GM21529 (cell line): ENCODE results near the gene ATPAF1.

Experiments
- ATAC-seq: cut with Tn5 transposase; IDR thresholded peaks from one replicate; pipeline ENCODE4 v1.9.1; 2021; ENCODE audit not compliant: unreplicated experiment

ATPAF1 gene

DNA sequence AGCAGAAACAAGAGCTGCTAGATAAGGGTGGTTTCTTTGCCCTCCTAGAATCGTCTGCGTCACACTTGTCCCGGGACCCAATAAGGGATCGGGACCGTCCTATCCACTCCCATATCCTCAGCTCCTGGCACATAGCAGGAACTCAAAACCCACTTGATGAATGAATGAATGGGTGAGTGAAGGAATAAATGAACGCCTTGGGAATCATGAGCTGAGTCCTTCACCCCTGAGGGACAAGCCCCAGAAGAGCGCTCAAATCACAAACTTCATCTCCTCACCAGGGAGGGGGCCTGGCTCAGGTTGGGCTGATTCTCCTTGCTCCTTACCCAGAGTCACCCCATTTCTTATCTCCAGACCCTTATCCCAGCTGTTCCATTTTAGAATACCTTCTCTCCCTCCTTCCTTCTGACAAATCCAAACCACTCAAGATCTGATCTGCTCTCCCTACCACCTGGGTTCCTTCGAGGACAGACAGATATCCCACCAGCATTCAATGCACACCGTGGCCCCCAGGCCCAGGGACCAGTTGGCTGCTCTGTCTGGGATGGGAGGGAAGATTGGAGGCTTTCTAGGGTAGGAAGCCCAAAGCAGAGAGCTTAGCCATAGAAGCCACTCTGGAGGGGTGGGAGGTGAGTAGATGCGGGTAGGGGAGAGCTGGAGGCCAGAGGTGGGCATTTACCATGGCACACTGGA lies 50.9 kb downstream of the ATPAF1 start:
- ATAC-seq = no peak

DNA sequence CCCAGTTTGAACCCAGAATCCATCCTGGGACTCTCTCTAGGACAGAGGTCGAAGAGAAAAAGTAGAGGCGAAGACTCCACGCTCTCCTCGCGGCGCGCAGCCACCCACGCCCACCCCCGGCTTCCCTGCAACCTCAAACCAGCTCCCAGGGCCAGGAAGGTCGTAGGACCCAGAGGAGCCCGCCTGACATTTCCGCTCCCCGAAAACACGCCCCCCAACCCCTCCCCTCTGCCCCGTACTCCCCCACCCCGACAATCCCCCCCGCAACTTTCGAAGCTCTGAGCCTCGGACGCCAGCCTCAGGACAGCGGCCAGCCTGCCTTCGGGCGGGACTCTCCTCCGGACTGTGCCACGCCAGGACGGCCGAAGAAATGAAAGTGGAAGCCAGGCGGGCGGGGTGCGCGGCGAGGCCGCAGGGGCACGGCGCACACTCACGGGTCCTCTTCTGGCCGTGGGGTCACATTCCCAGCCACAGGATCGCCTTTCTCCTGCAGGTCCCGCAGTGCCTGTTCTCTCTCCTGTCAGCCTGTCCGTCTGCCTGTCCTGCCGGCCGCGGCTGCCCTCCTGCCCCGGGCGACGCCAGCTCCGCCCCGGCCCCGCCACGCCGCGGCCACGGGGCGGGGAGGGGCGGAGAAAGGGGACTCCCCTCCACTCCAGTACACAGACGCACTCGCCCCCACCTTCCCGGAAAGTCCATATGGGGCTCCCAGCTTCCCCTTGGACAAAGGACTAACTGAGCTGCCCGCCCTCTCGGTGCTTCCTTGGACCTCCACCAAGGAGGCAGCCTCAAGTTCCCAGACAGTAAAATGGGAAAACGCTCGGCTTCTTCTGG lies 51.7 kb downstream of the ATPAF1 start, which contains the start of gene MOB3C:
Gene MOB3C, minus strand, starts transcription at position 535 of the 831 bp plus-strand sequence. CDS start 3,490 bp downstream, outside the sequence.
- peak; percentile 76 for ATAC-seq

DNA sequence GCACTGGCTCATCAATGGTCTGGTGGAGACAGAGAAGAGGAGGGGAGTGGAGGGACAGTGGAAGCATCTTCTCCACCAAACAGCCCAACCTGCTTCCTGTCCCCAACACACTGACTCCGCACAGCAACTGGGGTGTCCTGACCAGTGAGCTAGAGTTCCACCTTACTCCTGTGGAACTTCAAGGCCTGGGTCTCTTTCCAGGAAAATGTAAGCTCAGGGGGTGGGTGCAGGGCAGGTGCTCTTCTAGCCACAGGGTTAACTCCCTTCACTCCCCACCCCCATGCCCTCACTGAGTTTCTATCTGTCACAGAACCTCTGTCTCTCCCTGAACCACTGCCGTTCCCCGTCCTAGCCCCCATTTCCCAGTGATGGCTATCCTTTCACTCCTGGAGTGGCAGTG lies 52.4 kb downstream of the ATPAF1 start:
- ATAC-seq = no peak

DNA sequence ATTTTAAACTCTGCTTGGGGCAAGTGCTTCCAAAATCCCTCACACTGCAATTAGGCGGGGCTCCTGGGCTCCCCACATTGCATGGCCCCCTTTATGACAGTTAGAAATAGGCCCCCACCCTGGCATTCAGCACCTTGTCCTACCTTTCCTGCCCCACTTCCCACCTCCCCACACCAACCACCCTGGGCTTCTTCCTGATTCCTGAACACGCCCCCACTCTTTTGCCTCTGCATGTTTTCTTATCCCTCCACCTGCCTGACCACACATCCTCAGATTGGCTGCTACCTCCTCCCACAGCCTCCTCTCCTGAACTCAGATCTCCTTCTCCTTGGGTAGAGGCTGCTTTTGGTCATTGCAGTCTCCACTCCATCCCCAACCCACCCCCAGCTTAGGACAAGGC lies 53.1 kb downstream of the ATPAF1 start:
- ATAC-seq = no peak

DNA sequence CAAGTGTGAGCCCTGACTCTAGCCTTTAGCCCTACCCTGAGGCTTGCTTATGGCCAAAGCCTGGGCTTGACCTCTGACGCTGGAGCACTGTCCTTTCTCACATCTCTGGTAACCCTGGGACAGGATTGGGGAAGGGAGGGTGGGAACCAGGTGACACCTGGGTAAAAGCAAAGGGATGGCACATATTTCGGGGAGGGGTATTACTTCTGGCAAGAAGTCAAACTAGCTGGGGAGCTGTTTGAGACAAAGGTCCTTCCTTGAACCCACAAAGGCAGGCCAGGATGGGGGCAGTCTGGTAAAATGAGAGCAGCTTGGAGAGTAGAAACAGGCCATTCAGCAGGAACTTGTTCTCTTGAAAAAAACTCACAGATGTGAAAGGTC lies 53.6 kb downstream of the ATPAF1 start:
- ATAC-seq = no peak

DNA sequence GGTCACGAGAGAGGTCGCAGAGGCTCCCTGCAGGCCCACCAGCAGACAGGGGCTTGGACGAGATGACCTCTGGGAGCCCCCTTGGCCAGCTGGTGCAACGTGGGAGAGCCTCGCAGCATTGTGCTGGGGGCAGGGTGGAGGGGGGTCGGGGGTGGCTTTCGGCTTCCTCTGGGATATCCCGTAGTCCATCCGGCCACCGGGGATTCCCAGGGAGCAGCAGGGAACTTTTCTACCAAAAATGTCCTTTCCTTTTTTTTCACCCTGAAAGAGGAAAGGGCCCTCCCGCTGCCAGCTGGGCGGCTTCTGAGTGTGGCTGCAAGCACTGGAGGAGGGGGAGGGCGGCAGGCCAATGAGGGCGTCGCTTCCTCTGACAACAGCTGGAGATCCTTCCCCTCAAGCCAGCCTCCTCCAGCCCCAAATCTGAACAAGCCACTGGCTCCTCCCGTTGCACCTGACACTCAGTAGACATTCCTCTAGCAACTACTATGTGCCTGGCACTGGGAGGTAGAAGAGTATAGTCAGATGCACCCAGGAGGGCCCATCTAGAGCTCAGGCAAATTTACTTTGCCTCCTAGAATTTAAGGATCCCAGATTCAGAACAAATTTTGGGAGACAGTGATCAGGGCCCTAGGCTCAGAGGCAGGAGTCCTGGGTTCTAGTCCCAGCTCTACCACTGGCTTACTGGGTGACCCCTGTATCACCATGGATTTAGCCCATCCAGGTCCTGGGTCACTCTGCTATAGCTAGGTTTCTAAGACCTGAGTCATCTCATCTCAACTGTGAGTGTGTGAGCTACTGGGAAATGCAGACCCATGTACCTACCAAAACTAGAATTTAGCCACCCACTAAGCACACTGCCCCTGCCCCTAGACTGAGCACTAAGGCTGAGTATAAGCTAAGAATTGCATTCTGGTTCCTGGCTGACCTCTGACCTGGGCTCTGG lies 54.2 kb downstream of the ATPAF1 start:
- peak; percentile 41 for ATAC-seq

DNA sequence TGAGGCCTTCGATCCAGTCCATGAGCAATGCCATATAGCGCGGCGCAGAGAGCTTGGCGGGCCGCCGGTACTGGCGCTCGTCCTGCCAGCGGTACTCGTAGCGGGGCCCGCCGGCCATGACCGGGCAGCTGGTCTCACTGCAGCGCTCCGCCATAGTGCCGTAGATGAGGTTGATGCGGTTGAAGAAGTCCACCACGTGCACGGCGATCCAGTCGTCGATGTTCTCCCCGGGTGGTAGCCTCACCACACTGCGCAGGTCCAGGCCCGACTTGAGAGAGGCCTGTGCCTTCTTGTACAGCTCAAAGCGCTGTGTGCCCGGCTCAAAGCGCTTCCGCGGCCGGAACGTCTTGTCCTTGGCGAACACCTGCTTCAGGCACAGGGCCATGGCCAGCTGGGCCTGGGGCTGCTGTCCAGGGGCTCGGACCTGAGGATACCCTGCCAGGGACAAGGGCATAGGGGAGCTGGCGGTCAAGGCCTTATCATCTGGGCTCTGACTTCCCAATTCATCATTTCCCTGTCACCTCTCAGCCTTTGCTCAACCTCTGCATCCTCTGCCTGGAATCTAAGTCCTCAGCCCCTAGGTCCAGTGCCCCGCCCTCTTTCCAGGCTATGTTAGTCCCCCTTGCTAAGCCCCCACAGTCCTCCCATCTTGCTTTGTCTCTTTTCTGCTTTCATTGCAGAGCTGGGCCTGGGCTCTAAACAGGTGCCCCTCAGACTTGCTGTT lies 55.1 kb downstream of the ATPAF1 start:
- no peak for ATAC-seq

DNA sequence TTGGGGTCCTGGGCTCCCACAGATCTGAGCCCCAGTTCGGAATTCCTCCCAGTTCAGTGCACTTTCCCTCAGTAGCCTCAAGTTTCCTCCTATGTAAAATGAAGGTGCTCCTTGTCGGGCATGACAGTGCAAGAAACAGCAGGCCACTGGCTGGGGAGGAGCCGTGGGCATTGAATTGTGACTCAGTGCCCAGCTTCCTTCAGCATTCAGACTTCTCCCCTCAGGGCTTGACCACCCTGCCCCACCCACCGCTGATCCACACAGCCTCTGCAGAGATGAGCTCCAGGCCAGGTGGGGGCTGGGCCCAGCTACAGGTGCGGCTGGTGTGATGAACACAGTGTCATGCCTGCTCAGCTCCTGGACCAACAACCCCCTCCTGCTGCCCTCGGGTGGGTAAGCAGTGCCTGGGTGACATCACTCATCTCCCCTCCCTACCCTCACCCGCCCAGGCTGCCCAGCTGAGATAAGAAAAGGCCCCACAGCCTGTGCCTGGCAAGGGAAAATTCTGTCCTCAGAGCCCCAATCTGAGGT lies 56.4 kb downstream of the ATPAF1 start:
- no peak for ATAC-seq

DNA sequence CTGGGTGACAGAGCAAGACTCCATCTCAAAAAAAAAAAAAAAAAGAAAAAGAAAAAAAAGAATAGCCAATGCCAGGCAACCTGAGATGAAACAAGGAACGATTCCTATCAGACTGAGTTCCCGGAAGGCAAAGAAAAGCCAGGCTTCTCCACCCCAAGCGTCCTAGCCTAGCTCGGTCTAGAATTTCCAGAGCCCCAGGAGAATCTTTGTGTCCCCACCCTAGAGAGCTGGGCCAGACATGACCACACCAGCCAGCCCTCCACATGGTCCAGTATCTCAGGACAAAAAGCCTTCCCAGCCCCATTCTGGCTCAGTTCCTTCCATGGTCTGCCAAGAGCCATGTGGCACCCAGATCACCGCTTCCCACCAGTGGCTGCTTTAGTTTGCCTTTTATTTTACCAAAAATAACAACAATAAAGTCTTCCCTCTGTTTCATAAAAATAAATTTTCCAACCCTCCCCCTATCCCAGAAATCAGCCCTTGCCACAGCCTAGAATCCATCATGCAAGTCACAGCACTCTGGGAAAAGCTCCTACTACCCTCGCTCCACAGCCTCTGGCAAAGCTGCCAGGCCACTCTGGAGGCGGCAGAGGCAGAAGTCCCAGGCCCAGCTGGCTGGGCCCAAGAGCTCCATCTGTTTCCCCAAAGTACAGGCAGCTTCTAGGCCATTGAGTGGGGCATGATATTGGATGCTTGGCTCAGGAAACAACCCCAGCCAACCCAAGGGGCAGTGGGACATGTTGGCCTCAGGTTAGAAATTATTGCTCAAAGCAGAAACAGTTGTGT lies 60.6 kb downstream of the ATPAF1 start:
- ATAC-seq = no peak

DNA sequence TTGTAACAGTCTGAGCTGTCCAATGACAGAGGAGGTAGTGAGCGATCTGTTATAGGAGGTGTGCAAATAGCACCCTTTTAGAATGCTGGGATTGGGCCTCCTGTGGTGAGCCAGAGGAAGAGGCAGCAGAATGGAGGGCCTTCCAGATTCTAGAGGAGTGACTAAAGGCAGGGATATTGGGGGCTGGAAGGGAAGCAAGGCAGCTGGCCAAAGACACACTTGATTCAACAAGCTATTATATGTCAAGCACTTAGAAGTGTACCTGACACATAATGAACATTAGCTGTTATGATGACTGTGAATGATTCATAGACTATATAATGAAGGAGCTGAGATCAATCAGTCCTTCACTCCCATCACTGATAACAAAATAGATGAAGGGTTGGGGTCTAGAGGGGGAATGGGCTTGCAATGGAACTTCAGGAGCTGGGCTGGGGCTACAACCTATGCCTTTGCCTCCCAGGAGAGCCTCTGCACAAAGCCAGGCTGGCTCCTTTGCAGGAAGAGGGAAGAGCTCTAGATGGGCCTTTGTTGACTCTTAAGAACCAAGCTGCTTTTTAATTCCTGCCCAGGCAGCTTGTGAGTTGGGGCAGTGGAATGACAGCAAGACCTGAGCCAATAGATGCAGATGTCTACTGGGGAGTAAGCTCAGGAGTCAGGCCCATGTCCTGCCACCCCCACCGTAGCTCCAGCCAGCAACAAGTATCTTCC lies 61.8 kb downstream of the ATPAF1 start:
- ATAC-seq = no peak

DNA sequence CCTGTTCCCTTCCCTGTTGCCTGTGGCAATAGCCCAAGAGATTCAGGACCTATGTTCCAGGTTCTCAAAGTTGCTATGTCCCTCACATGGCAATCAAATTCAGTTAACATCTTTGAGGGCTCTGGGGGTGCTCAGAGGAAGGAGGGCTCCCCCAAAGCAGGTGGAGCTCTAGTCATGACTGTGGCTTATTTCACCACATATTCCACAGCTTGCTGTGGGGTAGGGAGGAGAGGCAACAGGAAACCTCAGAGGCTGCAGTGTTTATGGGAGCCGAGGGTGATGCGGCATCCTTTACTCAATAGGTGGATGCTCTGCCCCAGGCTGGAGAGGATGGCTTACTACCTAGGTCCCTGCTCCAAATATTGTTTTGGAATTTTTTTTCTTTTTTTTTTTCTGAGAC lies 62.9 kb downstream of the ATPAF1 start:
- ATAC-seq = no peak

DNA sequence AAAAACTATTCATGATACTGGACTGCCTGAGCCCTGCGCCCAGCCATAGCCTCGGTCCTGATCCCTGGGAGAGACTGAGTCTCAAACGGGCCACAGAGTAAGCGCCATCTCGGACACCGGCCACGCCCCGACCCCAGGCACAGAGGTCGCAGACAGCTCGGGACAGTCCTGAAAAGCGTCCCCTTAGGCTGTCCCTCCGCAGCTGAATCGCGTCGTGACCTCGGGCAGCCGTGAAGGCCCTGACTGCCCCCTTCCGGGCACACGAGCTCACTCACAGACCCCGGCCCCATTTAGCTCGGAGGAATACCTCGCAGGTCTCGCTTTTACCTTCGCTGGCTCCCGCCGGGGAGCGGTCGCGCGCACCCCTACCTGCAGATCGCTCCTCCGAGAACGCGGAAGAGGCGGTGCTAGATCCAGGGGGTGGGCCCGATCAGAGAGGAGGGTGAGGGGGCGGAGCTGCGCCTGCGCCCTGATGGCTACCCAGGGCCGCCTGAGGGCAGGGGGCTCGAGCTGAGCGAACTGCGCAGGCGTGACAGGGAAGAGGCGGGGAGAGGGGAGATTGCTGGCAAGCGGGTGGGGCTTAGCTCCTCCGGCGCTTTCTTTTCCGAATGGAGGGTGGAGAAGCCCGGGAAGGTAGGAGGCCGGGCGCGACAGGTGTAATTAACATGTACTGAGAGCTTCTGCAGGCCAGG lies 64.2 kb downstream of the ATPAF1 start, which contains the start of gene MKNK1:
Gene MKNK1, minus strand, starts transcription at position 411 of the 692 bp plus-strand sequence. CDS start 20,941 bp downstream, outside the sequence.
- peak; percentile 96 for ATAC-seq

DNA sequence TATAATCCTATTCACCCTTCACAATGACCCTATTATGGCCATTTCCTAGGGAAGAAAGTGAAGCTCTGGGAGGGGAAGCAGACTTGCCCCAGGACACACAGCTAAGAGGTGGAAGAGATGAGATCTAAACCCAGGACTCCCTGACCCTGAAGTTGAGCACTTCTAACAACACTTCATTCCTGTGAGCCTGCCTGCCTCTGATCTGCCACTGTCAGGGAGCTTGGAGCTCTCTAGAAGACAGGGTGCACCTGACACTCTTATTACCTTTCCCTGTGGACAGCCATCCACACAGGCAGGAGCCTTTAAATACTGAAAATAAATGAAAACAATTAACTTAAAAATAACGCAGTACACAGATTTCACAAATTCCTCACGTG lies 64.7 kb downstream of the ATPAF1 start:
- ATAC-seq = peak; percentile 2

DNA sequence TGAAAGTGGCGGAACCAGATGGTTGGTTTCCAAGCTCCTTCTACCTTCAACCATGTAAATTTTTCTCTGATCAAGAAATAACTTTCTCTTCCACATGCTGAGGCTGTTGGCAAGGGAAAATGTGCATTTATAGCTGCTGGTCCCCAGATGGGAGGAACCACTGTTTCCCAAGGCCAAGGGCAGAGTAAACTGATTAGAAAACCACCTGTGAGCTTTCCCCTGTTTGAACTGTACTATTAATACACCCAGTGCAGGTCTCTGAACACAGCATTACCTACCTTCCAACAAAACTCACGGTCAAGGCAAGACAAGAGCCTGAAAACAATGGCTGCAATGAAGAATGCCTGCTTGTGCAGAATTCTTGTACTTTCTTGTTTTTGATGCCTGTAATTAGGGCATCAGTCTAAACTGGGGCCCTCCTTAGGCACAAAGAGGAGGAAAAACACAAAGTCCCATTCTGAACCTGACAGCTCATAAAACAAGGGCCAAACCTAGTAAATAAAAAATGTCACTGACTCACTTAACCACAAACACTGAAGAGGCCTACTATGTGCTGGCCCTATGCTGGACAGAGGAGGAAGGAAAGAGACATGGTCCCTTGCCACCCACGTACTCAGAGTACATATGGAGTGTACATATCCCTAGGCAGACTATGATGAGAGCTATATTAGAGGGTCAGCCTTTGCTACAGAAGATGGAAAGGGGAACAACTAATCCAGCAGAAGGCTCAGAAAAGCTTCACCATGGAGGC lies 66.7 kb downstream of the ATPAF1 start:
- ATAC-seq = no peak

DNA sequence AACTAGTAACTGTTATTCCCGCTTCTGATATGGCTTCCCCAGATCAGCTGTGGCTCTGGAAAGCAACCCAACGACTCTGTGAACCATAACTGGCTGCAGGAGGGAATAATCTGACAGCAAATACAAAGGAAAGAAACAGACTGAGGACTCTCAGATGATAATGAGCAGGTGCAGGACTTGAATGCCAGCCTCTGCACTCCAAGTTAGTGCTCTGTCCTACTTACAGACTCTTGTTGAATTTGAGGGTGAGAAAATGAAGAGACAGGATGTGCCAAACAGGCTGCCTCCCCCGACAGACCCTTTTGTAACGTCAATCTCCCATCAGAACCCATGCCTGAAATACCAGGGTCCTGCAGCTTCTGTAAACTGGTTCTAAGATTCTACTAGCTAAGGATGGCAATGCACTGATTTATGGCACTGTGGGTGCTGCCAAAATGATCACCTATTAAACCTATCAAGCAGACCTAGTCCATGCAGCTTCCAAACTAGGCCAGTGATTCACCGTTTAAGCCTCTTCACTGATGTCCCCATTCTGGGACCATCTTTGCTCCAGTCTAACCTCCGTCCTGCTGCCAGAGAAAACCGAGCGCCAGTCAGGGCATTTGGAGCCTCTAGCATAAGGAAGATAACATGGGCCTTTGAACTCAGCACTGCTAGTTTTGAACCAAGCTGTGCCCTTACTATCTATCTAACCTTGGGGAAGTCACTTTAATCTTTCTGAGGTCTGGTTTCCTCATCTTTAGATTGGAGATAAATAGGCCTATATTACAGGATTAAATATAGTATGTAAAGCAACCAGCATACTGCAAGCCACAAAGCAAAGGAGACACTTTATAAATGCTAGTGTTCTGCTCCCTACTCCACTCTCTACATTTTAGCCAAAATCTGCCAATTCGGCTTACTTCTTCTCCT lies 68.8 kb downstream of the ATPAF1 start:
- ATAC-seq = no peak

DNA sequence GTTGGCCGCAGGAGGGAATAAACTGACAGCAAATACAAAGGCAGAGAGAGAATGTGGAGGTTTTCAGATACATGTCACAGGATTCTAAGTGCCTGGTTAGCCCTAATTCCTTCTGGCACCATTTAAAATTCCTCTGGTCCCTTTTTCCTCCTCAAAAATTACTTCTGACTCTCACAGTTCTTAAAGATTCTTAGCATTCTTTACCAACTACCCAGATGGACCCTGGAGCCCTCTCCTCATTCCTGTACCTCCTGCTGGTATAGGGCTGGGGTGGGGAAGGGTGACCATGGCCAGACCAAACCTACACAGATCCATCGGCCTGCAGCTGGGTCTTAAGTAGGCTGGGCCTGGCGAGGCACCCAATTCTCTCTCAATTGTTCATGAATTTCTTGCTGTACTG lies 71.3 kb downstream of the ATPAF1 start:
- no peak for ATAC-seq

DNA sequence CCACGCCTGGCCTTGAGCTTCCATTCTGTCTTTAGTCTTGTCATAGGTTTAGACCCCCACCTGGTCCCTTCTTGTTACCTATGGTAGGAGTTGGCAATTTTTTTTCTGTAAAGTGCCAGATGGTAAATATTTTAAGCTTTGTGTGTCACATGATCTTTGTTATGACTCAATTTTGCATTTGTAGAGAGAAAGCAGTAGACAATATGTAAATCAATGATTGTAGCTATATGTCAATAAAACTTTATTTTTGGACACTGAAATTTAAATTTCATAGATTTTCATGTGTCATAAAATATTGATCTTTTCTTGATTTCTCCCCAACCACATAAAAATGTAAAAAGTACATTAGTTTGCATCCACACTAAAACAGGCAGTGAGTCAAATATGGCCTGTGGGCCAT lies 72.1 kb downstream of the ATPAF1 start:
- ATAC-seq = no peak
